Measurements from ENCODE around the gene F3.

DNA sequence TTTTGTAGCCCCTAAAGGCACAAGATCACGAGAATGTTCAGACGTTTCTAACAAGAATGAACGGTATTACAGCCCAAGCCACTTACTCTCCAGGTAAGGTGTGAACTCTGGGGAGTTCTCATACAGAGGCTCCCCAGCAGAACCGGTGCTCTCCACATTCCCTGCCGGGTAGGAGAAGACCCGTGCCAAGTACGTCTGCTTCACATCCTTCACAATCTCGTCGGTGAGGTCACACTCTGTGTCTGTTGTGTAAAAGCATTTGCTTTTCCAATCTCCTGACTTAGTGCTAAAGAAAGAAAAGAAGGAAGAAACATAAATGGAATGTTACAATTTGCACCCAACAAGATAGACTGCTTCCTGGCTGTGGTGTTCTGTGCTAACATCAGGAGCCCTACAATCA, 5.7 kb downstream of the F3 start:
- TF ChIP-seq, protein P1, sequence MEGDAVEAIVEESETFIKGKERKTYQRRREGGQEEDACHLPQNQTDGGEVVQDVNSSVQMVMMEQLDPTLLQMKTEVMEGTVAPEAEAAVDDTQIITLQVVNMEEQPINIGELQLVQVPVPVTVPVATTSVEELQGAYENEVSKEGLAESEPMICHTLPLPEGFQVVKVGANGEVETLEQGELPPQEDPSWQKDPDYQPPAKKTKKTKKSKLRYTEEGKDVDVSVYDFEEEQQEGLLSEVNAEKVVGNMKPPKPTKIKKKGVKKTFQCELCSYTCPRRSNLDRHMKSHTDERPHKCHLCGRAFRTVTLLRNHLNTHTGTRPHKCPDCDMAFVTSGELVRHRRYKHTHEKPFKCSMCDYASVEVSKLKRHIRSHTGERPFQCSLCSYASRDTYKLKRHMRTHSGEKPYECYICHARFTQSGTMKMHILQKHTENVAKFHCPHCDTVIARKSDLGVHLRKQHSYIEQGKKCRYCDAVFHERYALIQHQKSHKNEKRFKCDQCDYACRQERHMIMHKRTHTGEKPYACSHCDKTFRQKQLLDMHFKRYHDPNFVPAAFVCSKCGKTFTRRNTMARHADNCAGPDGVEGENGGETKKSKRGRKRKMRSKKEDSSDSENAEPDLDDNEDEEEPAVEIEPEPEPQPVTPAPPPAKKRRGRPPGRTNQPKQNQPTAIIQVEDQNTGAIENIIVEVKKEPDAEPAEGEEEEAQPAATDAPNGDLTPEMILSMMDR (IDR thresholded peaks at IDR 0.05 in 8 of 11, conservative IDR thresholded peaks at IDR 0.05 in 3 of 11), result no peak
- no peak for TF ChIP-seq POLR2A (IDR thresholded peaks at IDR 0.05)
